Brain microvascular endothelial cell (primary cell): Measurements from ENCODE around the gene OR5AS1.
"Not testable (repeated sequence)": the region's sequence is repeated elsewhere in the genome, so short reads cannot be mapped to it uniquely, and the experiment has no call there.

Experiments
- DNase-seq: peaks from one replicate; pipeline ENCODE4 v3.0.0-alpha.2; 2020
- H3K27ac ChIP-seq: fragments of 250-450 bp; sonication (Bioruptor Pico); 2 replicates; pipeline ENCODE4 v1.5.1; 2020; ENCODE audit warnings: mild to moderate bottlenecking, moderate library complexity
- H3K27me3 ChIP-seq: fragments of 250-450 bp; sonication (Bioruptor Pico); replicated peaks from 2 replicates; pipeline ENCODE4 v1.5.1; 2020; ENCODE audit warnings: mild to moderate bottlenecking
- H3K36me3 ChIP-seq: fragments of 250-450 bp; sonication (Bioruptor Pico); replicated peaks from 2 replicates; pipeline ENCODE4 v1.5.1; 2020; ENCODE audit warnings: mild to moderate bottlenecking
- H3K4me3 ChIP-seq: 2 replicates; pipeline ENCODE4 v1.5.1; 2011; ENCODE audit warnings: low read depth, mild to moderate bottlenecking, control low read depth, low read length, moderate library complexity
- in situ Hi-C: cut with HindIII; loops from 2 replicates; pipeline ENCODE4 v1.10.0; 2017; ENCODE audit warnings: low sequenced_read_pairs, low pct_ligation_motif_present
- TF ChIP-seq, protein P1 (sequence below): IDR thresholded peaks from 2 replicates; pipeline ENCODE4 v1.5.1; 2011; ENCODE audit warnings: low read depth, mild to moderate bottlenecking, moderate library complexity, low read length, control low read depth, inconsistent platforms; ENCODE audit errors: missing control alignments

The OR5AS1 gene

DNA sequence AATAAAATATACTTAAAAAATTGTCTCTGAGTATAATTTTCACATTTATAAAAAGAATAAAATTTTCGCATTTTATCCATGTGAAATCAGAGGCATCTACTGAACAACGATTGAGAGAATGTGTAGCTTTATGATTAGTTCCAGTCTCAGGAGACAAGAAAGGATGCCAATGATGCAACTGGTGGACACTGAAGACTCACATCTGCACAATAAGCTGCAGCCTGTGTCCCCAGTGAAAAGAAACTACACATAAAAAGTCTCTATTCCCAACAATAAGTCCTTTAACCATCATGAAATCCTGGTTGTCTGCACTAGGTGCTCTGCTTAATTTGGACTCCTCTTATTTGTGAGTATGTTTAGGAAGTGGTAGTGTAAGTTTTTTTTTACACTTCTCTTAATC, 22.0 kb downstream of the OR5AS1 start:
- Histone ChIP-seq H3K27ac (no peak overlapping the region), H3K4me3 (no peak overlapping the region), H3K27me3 (no peaks in the 10 kb centered on the region), H3K36me3 (no peaks in the 10 kb centered on the region)
- TF ChIP-seq, protein P1, sequence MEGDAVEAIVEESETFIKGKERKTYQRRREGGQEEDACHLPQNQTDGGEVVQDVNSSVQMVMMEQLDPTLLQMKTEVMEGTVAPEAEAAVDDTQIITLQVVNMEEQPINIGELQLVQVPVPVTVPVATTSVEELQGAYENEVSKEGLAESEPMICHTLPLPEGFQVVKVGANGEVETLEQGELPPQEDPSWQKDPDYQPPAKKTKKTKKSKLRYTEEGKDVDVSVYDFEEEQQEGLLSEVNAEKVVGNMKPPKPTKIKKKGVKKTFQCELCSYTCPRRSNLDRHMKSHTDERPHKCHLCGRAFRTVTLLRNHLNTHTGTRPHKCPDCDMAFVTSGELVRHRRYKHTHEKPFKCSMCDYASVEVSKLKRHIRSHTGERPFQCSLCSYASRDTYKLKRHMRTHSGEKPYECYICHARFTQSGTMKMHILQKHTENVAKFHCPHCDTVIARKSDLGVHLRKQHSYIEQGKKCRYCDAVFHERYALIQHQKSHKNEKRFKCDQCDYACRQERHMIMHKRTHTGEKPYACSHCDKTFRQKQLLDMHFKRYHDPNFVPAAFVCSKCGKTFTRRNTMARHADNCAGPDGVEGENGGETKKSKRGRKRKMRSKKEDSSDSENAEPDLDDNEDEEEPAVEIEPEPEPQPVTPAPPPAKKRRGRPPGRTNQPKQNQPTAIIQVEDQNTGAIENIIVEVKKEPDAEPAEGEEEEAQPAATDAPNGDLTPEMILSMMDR, result no peak
- in situ Hi-C loops, result no loop called here
- no peak for DNase-seq

DNA sequence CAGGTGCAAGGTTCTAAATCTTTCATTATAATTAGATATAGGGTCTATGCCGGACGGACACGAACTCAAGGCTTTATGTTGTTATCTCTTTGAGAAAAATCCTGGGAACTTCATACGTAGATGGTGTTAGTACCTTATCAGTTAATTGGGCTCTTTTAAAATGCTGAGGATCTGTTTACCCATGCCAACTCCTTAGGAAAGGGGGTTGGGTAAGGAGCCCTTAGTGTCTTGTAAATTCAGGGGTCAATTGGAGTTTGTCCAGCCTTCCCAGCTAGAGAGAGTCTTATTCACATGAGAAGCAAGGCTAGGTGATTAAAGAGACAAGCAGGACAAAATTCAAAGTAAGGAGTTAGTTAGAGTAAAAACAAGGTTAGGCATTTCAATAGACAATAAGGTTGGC, 28.9 kb downstream of the OR5AS1 start:
- H3K27me3 ChIP-seq, in situ Hi-C loops, H3K4me3 ChIP-seq, H3K36me3 ChIP-seq, DNase-seq, H3K27ac ChIP-seq: not testable (repeated sequence)

DNA sequence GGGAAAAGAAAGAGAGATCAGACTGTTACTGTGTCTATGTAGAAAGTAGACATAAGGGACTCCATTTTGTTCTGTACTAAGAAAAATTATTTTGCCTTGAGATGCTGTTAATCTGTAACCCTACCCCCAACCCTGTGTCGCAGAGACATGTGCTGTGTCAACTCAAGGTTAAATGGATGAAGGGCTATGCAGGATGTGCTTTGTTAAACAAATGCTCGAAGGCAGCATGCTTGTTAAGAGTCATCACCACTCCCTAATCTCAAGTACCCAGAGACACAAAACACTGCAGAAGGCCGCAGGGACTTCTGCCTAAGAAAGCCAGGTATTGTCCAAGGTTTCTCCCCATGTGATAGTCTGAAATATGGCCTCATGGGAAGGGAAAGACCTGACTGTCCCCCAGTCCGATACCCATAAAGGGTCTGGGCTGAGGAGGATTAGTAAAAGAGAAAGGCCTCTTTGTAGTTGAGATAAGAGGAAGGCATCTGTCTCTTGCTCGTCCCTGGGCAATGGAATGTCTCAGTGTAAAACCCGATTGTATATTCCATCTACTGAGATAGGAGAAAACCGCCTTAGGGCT, 30.3 kb downstream of the OR5AS1 start:
- in situ Hi-C loops, DNase-seq, H3K4me3 ChIP-seq, H3K36me3 ChIP-seq, H3K27ac ChIP-seq, H3K27me3 ChIP-seq: not testable (repeated sequence)

DNA sequence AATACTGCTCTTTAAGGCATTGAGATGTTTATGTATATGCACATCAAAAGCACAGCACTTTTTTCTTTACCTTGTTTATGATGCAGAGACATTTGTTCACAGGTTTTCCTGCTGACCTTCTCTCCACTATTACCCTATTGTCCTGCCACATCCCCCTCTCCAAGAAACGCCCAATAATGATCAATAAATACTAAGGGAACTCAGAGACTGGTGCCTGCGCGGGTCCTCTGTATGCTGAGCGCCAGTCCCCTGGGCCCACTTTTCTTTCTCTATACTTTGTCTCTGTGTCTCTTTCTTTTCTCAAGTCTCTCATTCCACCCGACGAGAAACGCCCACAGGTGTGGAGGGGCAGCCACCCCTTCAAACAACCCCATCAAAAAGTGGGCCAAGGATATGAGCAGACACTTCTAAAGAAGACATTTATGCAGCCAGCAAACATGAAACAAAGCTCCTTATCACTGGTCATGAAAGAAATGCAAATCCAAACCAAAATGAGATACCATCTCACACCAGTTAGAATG, 30.9 kb downstream of the OR5AS1 start:
- H3K27me3 ChIP-seq, in situ Hi-C loops: not testable (repeated sequence)

GRCh38 chr11:56066980-56067379, 39.5 kb downstream of the OR5AS1 start:
- Histone ChIP-seq H3K27me3 (no peaks in the 10 kb centered on the region), H3K36me3 (no peaks in the 10 kb centered on the region), H3K4me3 (no peak overlapping the region), H3K27ac (no peak overlapping the region)
- TF ChIP-seq, protein P1, result no peak
- in situ Hi-C loops, result no loop called here
- no peak for DNase-seq

More for the DNA sequence above, 30.9 kb downstream of the OR5AS1 start:
- not testable (repeated sequence) for H3K36me3 ChIP-seq, H3K27ac ChIP-seq, DNase-seq, H3K4me3 ChIP-seq
